Measurements from ENCODE around the gene MITD1.

DNA sequence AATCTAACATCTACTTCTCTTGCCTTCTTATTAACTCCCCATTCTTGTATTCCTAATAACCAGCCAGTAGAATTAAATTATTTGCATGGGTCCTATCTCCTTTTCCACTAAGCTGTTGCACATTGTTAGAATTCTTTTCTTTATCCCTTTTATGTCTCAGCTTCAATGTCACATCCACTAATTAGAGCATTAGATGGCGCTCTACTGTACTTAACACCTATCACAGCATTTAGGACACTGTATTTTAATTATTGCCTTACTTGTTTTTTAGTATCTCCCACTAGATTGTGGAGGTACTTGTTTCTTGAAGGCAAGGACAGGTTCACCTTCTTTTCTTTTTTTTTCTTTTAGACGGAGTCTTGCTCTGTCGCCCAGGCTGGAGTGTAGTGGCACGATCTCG, 22.3 kb downstream of the MITD1 start:
- TF ChIP-seq CTCF (IDR thresholded peaks at IDR 0.05), result no peak
- TF ChIP-seq POLR2AphosphoS5 (IDR thresholded peaks at IDR 0.05), result no peak
- no peak for TF ChIP-seq POLR2A (IDR thresholded peaks at IDR 0.05)
